Retinal pigment epithelial cell (primary cell): ENCODE data around the gene PRKN.

ENCODE experiments used
- DNase-seq: peaks from one replicate; pipeline ENCODE4 v3.0.0-alpha.2; 2010; ENCODE audit warnings: low read depth
- H3K4me3 ChIP-seq: 2 replicates; pipeline ENCODE4 v1.5.1; 2011; ENCODE audit warnings: mild to moderate bottlenecking, low read length, control low read depth, moderate library complexity
- CTCF ChIP-seq: conservative IDR thresholded peaks from 2 replicates; pipeline ENCODE4 v1.5.1; 2011; ENCODE audit warnings: low read depth, low read length, control low read depth, inconsistent platforms

Gene PRKN

GRCh38 chr6:162471842-162472241, 255.7 kb downstream of the PRKN start:
- no peak for TF ChIP-seq CTCF
- no peak overlapping the region for H3K4me3 ChIP-seq
- no peak for DNase-seq

- DNase-seq = no peak
- H3K4me3 ChIP-seq = no peak overlapping the region
- no peak for TF ChIP-seq CTCF
Observed at GRCh38 chr6:162468326-162468725, 259.2 kb downstream of the PRKN start.

DNA sequence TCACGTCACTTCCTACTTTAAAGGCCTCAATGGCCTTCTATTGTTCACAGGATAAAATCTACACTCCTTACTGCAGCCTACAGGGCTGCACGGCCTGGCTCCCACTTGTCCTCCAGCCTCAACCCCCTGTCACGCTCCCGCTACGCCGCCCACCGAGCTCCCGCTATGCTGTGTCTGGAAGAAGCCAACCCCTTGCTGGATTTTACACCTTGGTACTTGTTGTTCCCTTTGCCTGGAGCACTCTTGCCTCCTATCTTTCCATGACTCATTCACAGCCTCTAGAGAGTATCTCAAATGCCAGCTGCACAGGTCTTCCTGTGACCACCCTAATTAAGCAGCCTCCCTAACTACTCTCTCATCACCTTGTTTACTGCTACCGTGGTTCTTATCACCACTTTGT, 259.9 kb downstream of the PRKN start:
- DNase-seq = no peak
- H3K4me3 ChIP-seq = no peak overlapping the region
- TF ChIP-seq CTCF = no peak

DNA sequence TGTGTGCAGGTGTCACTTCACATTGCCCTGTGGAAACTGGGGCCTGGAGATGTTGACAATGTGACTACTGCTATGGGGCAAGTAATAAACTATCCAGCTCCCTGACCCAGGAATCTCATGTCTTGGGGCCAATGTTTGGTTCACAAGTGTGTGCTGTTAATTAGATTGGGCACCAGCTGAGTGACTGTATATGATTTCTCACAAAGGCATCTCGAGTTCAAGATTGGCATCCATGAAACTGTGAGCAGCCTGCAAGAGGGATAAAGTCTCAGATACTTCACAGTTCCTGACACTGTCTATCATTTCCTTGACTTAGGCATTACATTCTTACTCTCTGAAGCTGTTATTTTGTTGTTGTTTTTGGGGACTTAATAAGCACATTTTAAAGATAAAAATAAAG, 264.0 kb downstream of the PRKN start:
- H3K4me3 ChIP-seq = no peak overlapping the region
- TF ChIP-seq CTCF = no peak
- peak; percentile 17 for DNase-seq

DNA sequence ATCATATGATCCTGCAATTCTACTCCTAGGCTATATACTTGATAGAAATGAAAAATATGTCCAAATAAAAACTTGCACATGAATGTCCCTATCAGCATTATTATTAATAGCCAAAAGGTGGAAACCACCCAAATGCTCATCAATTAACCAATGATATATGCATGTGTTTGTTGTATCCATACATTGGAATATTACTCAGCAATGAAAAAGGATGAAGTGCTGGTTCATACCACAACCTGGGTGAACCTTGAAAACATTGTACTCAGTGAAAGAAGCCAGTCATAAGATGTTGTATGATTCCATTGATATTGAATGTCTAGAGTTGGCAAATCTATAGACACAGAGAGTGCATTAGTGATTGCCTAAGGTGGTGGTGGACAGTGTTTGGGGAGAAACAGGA, 267.6 kb downstream of the PRKN start:
- no peak for TF ChIP-seq CTCF
- no peak overlapping the region for H3K4me3 ChIP-seq
- DNase-seq = no peak

GRCh38 chr6:162450358-162450757, 277.2 kb downstream of the PRKN start:
- no peak overlapping the region for H3K4me3 ChIP-seq
- no peak for TF ChIP-seq CTCF
- DNase-seq = no peak

DNA sequence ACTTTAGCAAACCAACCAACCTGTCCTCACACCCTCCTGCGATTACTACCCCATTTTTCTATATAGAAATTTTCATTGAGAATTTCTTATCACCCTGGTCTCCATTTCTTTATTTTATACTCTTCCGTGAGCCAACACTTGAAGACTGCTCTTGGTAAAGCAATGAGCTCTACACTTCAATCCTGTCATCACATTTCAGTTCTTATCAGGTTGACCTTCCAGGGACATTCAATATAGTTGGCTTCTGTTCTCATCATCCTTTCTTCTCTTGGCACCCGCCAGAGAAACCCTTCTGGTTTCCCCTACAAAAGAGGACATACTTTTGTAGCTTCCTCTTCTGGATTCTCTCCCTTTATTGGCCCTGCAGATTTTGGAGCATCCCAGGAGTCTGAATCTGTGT, 279.3 kb downstream of the PRKN start:
- no peak for DNase-seq
- H3K4me3 ChIP-seq = no peak overlapping the region
- TF ChIP-seq CTCF = no peak
